ENCODE data around the gene ZNF580. TPM values are rescaled to one million over a fixed set of nuclear protein-coding genes. Genes with fewer than 3 reads are reported as not detected.
A peak's percentile ranks its signal among the peaks of the same experiment; 100 is the strongest.

Gene ZNF580
- total RNA-seq, 1 donor from 2014 or later = 2.0 TPM

DNA sequence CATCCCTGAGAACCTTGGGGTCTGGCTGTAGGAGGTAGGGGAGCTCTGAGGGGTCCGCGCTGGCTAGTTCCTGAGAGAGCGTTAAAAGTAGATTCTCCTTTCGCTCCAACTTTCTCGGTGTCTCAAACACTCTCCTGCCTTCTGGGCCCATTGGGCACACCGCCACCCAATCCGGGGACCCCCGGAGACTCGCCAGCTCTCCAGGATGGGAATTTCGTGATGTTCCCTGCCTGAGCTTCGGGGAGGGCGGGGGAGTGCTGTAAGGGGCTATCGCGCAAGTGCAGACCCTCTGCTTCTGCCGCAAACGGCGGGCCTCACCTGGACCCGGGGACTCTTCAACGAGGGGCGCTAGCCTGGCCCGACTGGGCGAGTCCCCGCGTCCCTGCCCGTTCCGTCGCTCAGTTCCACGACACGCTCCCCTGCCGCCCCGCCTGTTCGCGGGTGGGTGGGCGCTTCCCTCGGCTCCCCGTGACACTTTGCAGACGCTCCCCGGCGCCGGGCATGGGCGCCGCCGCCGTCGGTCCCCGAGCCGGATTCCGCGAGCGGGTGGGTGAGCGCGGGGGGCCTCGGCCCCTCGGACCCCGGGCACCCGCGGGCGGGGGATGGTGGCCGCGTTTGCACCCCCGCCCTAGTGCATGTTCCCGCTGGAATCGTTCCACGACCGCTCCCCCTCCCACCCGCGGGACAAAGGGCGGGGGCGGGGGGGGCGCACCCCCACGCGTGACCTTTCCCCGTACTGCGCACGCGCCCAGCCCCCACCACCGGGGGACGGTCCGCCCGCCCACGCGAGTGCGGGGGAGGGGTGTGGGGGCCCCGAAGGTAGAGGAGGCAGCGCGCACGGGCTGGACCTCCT, 7.2 kb downstream of the ZNF580 start, which contains the start of gene CCDC106:
Gene CCDC106, plus strand, starts transcription at position 481 of the 853 bp plus-strand sequence. CDS start 835 bp downstream, outside the sequence.
- peak; percentile 76 for DNase-seq

DNA sequence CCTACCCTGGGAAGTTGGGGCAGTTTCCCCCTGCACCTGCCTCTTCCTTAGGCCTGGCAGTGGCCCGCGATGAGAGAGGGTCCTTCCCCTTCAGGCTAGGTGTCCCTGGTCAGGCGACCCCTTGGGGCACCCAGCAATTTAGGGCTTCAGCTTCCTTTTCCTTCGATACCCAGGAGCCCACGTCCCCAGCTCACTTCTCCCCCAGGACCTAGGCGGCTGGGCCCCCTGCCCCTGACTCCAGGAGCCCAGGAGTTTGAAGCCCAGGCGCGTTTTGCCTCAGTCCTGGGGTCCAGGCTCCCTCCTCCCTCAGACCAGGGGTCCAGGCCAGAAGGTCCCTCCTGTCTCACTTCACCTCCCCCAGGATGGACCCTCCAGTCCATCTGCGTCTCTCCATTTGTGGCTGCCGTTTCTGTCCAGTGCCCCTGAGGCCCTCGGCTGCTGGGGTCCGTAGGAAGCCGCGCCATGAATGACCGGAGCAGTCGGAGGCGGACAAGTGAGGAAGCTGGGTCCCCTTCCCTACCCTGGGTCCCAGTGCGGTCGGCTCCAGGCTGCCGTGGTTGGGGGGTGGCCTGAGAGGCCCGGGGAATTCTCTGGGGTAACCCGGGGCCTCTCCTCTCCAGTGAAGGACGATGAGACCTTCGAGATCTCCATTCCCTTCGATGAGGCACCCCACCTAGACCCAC, 7.9 kb downstream of the ZNF580 start:
- DNase-seq = peak; percentile 22

DNA sequence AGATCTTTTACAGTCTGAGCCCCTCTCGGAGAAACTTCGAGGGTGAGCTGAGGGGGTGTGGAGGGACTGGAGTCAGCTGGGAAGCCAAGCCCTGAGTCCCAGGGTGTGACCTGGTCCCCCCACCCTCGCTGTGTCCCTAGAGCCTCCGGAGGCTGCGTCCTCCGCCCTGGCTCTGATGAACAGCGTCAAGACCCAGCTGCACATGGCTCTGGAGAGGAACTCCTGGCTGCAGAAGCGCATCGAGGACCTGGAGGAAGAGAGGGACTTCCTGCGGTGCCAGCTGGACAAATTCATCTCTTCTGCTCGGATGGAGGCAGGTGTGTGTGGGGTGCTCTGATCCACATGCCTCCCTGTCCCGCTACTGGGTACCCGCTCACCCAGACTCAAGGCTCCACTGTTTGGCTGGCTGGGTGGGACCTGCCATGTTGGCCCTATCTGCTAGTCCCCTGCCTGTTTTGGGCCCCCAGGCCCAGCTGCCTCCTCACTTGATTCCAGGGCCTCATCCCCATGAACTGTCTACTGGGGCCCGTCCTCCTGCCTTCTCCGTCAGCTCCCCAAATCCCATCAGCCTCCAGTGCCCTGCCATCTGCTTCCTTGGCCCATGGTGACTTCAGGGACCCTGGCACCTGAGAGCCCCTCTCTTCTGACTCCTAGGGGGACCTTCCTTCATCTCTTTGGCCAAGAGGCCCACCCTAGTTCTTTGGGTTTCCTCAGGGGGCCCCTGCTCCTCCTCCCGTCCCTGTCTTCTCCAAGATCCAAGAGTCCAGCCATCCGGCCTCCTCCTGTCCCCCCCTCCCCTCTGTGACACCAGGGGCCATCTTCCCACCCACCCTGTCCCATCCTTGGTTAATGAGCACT, 8.7 kb downstream of the ZNF580 start:
- DNase-seq = no peak

DNA sequence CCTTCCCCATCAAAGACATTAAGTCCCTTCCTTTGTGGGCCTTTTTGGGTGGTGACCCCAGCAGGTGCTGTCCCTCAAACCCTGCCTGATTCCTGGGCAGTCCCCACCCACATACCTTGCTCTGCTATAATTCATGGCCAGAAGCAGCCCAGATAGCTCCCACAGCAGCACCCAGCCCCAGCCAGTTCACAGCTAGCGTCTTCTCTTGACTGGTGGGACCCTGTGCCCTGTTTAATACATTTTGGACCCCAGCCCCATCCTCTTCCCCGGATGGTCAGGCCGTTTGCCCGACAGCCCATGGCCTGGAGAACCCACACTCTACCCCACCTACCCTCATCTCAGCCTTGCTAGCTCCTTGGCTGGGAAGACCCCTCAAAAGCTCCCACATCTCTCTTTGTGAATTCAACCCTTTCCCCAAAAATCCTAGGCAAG, 9.3 kb downstream of the ZNF580 start:
- no peak for DNase-seq

DNA sequence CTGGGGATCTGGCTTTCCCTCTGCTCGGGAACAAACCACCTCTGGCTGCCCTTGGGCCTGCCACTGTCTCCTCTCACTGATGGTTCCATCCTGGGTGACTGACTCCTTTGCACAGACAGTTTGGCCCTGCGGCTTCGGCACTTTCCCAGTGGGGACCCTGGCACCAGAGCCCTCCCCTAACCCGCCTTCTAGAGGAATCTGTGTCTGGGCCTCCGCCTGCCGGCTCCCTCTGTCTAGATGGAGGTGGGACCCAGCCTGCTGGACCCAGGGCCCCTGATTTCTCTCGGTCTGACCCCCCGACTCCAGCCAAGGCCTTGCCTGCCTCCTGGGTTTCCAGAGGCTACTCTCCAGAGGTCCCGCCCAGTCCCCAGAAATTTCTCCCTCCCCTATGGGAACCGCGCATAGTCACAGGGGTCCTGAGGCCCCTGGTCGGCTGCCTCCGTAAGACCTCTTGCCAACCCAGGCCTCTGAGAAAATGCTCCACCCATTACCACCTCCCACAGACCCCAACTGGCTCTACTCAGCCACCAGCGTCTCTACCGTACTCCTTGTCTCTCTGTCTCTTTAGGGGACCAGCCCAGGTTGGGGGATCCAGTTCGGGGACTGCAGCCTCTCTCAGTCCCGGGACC, 9.9 kb downstream of the ZNF580 start:
- DNase-seq = no peak

DNA sequence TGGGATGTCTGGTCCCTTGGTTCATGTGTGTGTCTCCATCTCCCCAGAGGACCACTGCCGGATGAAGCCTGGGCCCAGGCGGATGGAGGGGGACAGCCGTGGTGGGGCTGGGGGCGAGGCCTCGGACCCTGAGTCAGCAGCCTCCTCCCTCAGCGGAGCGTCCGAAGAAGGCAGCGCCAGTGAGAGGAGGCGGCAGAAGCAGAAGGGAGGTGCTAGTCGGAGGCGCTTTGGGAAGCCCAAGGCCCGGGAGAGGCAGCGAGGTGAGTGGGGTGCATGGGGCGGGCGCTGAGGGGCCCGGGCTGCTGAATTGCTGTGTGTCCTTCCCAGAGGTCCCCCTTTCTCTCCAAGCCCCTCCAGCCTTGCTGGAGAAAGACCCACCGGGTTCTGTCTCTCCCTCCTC, 10.4 kb downstream of the ZNF580 start:
- no peak for DNase-seq

DNA sequence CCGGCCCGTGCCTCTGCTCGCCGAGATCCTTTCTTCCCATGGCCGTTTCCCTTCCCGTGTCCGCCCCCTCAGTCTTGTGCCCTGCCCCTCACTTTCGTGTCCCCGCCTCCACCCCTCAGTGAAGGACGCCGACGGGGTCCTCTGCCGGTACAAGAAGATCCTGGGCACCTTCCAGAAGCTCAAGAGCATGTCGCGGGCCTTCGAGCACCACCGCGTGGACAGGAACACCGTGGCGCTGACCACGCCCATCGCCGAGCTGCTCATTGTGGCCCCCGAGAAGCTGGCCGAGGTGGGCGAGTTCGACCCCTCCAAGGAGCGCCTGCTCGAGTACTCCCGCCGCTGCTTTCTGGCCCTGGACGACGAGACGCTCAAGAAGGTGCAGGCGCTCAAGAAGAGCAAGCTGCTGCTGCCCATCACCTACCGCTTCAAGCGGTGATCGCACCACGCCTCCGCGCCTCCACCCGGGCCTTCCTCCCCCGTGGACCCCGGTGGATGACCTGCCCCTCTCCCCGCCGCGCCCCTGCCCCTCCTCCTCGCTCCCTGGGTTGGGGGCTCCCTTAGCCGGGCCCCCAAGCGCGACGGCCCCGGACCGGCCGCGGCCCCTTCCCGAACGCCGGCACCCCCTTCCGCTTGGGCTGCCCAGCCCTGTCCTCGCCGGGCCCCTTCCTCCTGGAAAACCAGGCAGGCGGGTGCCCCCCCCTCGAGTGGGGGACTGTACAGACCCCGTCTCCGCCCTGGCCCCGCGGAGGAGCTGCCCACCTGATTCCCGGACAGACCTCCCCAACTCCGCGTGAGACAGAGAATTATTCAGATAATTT, 11.7 kb downstream of the ZNF580 start:
- DNase-seq = no peak

DNA sequence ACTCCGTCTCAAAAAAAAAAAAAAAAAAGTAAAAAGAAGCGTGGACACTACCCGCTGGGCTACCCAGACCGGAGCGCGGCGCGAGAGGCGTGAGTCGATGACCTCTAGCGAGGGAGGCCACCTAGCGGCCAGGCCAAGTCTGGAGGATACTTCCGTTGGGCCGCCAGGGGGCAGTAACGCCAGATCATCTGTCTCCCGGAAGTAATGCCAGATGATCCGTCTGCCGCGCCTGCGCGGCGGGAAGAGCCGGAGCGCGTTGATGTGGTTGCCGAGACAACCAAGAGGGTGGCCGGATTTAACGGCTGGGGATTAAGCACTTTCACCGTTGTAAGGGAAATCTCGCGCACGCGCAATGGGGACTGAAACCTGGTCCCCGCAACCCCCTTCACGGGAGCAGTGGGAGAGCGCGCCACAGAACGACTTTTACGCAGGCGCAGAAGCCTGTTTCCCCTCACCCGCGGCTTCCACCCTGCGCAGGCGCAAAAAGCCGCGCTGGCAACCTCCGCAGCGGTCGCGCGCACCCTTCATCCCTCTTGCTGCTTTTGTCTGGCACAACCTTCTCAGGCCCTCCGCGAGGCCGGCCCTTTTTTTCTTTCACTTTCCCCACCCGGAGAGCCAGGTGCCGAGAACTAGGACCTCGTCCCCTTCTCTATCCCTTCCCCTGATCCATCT, 13.0 kb downstream of the ZNF580 start:
- peak; percentile 98 for DNase-seq

DNA sequence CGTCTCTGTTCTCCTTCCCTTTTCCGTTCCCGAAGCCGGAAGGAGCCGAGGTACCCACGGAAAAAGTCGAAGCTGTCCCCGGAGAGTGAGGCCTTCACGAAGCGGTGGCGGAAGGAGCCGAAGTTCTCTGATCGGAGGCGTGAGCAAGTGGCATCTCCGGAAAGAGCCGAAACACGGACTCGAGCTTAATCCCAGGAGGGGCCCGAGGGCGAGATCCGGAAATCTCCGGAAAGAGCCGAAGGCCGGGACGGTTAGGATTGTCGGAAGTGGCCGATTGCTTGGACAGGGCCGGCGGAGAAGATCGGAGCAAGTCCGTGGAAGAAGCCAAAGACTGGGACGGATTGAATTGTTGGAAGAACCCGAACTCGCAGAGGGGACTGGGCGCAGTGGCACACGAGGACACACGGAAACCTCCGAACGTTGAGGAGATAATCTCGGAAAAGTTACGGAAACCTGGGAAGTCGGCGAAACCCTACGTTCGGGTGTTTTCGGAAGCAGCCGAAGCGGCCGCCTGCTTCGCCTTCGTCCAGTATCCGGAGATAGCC, 13.6 kb downstream of the ZNF580 start:
- DNase-seq = peak; percentile 100

DNA sequence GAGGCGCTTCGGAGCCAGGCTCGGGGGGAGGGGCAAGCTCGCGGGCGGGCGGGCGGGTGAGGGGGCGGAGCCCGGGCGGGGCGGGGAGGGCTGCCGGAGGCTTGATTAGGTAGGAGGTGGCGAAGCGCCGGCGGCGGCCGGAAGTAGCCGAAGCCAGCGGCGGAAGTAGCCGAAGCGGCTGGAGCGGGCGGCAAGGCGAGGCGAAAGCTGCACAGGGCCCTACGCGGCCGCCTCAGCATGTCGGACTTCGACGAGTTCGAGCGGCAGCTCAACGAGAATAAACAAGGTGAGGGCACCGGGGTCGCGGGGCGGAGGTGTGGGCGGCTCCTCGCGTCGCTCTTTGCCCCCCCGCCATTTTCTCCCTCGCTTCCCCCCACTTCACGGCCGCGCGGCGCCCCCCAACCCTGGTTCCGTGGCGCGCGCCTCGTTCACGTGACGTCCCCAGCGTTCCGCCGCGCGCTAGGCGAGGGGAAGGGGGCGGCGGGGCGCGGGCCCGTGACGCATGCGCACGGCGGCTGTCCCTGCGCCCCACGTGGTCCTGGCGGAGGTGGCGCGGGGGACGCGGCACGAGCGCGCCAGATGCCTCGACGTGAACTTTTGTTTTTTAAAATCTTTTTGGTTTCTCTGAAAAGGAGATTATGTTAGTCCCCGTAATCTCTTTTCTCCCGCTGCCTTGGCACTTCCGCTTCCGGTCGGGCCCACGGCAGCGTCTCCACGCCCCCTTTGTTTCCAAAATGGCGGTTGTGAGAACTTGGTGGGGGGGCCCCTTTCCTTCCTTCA, 14.3 kb downstream of the ZNF580 start, which contains the start of gene U2AF2:
Gene U2AF2, plus strand, starts transcription at position 168 of the 780 bp plus-strand sequence. Its CDS starts 70 bp downstream, at position 238.
- DNase-seq = peak; percentile 95

DNA sequence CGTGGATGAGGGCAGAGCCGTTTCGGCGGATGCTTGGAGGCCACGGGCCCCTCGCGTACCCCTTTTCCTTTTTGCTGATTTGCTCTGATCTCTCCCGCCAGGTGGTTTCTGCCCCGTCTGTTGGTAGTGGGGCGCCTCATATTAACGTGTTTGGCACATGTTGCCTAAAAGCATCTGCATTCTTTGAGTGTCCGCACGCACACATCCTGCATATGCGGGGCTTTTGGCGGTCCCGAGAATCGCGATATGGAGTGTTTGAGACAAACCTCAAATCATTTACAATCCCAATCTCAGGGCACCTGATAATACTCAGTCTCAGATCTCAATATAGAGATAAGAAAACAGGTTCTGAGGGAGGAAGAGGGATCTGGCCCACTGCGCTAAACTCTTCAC, 14.8 kb downstream of the ZNF580 start:
- no peak for DNase-seq

DNA sequence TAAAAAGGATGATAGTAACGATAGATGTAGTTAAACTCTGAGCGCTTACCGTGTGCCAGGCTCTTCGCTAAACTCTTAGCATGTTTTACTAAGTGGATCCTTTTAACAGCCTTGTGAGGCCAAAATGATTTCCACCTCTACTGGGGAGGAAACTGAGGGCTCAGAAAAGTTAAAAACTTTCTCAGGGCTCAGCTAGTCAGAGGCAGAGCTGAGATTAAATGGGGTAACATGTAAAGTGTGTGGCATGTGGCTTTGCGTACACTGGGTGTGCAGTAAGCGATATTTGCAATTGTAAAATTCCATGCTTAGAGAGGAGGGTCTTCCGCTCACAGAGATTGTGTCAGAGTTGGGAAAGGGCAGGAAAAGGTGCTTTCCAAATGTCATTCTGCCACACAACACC, 15.8 kb downstream of the ZNF580 start:
- DNase-seq = no peak

DNA sequence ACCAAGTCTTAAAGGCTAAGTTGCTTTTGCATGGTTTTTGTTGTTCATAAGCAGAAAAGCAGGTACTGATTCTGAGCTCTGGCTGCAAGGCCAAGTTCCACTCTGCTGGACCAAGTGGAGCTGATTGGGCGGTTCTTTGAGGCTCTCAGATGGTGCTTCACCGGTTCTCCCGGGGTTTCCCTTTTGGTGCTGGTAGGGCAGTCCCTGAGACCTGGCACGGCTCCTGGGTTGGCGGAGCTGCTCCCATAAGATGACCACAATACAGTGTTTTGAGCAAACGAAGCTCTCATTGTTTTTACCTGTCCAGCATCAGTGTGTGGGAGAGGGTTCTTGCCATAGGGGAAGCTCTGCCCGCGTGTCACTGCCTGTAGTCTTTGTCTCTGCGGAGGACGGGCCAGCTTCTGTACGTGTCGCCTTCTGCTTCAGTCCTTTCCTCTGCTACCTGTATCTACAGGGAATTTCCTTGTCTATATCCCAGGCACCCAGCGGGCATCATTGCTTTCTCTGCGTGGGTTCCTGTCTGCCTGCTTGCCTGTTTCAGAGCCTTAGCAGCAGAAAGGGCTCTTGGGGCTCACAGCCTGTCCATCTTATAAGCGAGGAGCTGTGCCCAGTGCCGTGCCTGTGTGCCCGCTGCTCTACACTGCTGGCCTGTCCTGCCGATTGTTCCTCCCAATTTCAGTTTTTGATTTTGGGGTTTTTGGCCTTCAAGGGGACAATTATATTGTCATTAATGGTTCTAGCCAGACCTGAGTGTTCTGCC, 16.4 kb downstream of the ZNF580 start:
- peak; percentile 37 for DNase-seq

DNA sequence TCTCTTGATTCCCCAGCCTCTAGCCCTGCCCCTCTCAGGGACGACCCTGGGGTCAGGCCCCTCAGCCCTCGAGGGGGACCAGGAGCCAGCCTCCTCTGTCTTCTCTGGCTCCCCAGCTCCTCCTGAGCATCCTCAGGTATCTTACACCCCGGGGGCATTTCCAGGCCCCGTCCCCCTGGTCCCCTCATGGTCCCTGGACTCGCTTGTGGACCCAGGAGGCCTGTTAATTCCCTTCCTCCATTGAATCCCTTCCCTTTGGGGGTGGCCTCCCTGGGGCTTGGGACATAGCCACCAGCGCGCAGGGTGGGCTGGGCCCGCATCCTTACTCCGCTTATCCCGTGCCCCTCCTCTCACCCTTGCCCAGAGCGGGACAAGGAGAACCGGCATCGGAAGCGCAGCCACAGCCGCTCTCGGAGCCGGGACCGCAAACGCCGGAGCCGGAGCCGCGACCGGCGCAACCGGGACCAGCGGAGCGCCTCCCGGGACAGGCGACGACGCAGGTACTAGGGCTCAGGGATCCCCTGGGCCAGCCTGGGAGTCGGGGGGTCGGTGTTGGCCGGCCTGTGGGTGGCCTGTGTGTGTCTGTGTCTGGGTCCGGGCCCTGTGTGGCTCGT, 18.2 kb downstream of the ZNF580 start:
- no peak for DNase-seq

DNA sequence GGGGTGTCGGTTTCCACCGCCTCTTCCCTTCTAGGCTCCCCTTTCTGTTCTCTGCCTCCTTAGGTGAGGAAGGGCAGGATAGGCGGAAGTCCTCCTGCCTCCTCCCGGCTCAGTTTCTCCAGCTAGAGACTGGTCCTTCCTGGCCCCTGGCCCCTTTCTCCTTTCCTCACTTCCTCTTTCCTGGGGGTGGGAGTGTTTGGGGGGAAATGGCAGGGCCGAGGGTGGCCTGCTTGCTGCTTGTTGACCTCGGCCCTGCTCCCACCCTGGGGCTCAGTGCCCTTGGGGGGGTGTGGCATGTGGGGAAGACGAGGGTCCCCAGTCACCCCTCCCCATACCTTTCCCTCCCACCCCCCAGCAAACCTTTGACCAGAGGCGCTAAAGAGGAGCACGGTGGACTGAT, 19.0 kb downstream of the ZNF580 start:
- DNase-seq = no peak

DNA sequence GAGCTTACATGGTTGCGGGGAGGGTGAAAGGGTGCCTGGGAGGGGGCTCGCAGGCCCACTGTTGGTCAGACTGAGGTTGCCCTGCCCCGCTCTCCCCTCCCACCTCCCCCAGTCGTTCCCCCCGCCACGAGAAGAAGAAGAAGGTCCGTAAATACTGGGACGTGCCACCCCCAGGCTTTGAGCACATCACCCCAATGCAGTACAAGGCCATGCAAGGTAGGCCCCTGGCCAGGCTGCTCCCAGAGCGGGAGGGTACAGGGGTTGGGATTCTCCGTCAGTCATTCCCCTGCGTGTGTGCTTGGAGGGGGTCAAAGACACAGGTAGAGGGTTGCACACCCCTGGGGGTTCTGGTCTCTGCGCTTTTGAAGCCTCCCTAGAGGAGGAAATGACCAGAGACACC, 19.6 kb downstream of the ZNF580 start:
- no peak for DNase-seq

DNA sequence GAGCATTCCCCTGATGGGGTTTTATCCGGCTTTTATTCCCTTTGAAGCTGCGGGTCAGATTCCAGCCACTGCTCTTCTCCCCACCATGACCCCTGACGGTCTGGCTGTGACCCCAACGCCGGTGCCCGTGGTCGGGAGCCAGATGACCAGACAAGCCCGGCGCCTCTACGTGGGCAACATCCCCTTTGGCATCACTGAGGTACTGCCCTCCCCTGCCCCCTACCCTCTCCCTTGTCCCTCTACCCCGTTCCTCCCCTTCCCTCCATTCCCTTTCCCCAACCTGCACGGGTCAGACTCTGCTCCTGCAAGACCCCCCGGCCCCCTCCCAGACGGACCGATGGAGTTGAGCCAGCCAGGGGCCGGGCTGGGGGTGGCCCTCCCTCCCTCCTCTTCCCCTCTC, 20.2 kb downstream of the ZNF580 start:
- DNase-seq = no peak

DNA sequence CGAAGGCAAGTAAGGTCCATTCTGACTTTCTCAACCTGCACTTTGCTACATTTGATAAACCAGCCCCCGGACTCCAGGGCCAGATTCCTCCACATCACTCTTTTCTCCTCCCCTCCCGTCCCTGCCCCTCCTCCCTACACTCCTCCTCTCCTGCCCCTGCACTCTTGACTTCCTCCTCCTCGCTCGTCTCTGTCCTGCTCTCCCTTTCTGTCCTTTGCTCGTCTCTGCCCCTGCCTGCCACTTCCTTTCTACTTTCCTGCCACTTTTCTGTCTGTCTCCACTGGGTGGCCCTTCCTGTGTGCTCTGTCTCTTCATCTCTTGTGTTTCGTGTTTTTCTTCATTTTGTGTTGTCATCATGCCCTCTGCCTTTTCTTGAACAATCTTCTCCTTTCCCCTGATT, 21.0 kb downstream of the ZNF580 start:
- DNase-seq = no peak

Data from dermis blood vessel endothelial cell (primary cell).